GM12875 (cell line): ENCODE results near the gene TARDBP.

ENCODE experiments used
- H3K4me3 ChIP-seq: one replicate; pipeline ENCODE4 v1.5.1; 2011; ENCODE audit warnings: low read depth, low read length, control low read depth
- CTCF ChIP-seq: IDR thresholded peaks from 2 replicates; pipeline ENCODE4 v1.5.1; 2011; ENCODE audit warnings: low read depth, mild to moderate bottlenecking, control low read depth, inconsistent platforms, low read length, moderate library complexity, borderline replicate concordance; ENCODE audit not compliant: insufficient read depth

TARDBP gene

GRCh38 chr1:10973552-10973951 is 38.9 kb upstream of the TARDBP start:
- no peak overlapping the region for H3K4me3 ChIP-seq
- TF ChIP-seq CTCF = no peak

- no peak overlapping the region for H3K4me3 ChIP-seq
- TF ChIP-seq CTCF = no peak
Measured at GRCh38 chr1:10973956-10974881, 38.2 kb upstream of the TARDBP start.

- no peak overlapping the region for H3K4me3 ChIP-seq
- TF ChIP-seq CTCF = no peak
Measured at GRCh38 chr1:10975567-10976326, 36.7 kb upstream of the TARDBP start.

- H3K4me3 ChIP-seq = no peak overlapping the region
- no peak for TF ChIP-seq CTCF
Measured at GRCh38 chr1:10978719-10979118, 33.7 kb upstream of the TARDBP start.

GRCh38 chr1:10979483-10979920 is 33.0 kb upstream of the TARDBP start:
- no peak for TF ChIP-seq CTCF

GRCh38 chr1:10980094-10980577 is 32.3 kb upstream of the TARDBP start:
- TF ChIP-seq CTCF = no peak
- no peak overlapping the region for H3K4me3 ChIP-seq

More at GRCh38 chr1:10979483-10979920, 33.0 kb upstream of the TARDBP start:
- H3K4me3 ChIP-seq = no peak overlapping the region
